K562 (cell line): ENCODE measurements around the gene MALRD1. TPM values are rescaled to one million over a fixed set of nuclear protein-coding genes. Genes with fewer than 3 reads are reported as not detected.

Experiments
- ATAC-seq: fragments of 200-7000 bp; cut with Tn5 transposase; 3 replicates; pipeline ENCODE4 v1.9.1; 2020; ENCODE audit warnings: moderate library complexity
- BruUV-seq: library from RNA; stranded (reverse); fragments of 400-500 nt; replicated peaks from 2 replicates; lab custom pipeline; 2021; lab: Mats Ljungman, UMichigan
- CTCF ChIA-PET: fragments of 300-600 bp; formaldehyde crosslinking; extraction: SDS; loops from one replicate; lab custom pipeline; 2021; ENCODE audit warnings: low intra/inter-chr PET ratio; lab: Yijun Ruan, JAX
- POLR2A ChIA-PET: fragments of 300-600, 350-650 bp; sonication (Branson Sonifier 250); formaldehyde crosslinking; extraction: SDS; loops from one replicate; lab custom pipeline; 2021; ENCODE audit warnings: antibody characterized with exemption, inconsistent platforms; lab: Yijun Ruan, JAX
- DNase-seq, 4 experiments: peaks; one replicate each; pipeline versions ENCODE4 v3.0.0 to v3.0.0-alpha.2; 2011 to 2018; ENCODE audit warnings: low spot score in 3 of 4, mixed read lengths in 3 of 4; ENCODE audit errors: extremely low read depth in 1 of 4
- FAIRE-seq: peaks from 2 replicates; lab custom pipeline; 2011; peaks lifted over from hg19 to GRCh38; lab: Jason Lieb, UNC
- H2AFZ ChIP-seq: 2 replicates; pipeline ENCODE4 v1.6.0; 2011; ENCODE audit warnings: low read depth, low read length, control low read depth, inconsistent platforms
- H3K27ac ChIP-seq: fragments of 200-600 bp; 3 replicates; pipeline ENCODE4 v1.8.0; 2011; ENCODE audit warnings: low read depth, mild to moderate bottlenecking, control low read depth, inconsistent platforms, low read length, moderate library complexity, mixed read lengths; ENCODE audit errors: extremely low read depth
- H3K27me3 ChIP-seq, 2 experiments: fragments of 300-600 bp in 1 of 2; 2 replicates in 1 of 2; 3 replicates in 1 of 2; pipeline versions ENCODE4 v1.6.0 to v1.8.0; 2011; ENCODE audit warnings: inconsistent platforms in 2 of 2, low read length in 2 of 2, mild to moderate bottlenecking in 1 of 2, mixed read lengths in 1 of 2, moderate library complexity in 1 of 2; ENCODE audit not compliant: control insufficient read depth in 2 of 2, insufficient read depth in 2 of 2
- H3K36me3 ChIP-seq: fragments of 300-600 bp; 3 replicates; pipeline ENCODE4 v1.8.0; 2011; ENCODE audit warnings: mild to moderate bottlenecking, low read length, inconsistent platforms; ENCODE audit not compliant: control insufficient read depth, insufficient read depth
- H3K4me1 ChIP-seq, 2 experiments: fragments of 200-600 bp in 1 of 2; replicated peaks in 1 of 2; 2 replicates in 1 of 2; 3 replicates in 1 of 2; pipeline versions ENCODE4 v1.5.1 to v1.8.0; 2011; ENCODE audit warnings: inconsistent platforms in 2 of 2, low read length in 2 of 2, mild to moderate bottlenecking in 1 of 2, mixed read lengths in 1 of 2, moderate library complexity in 1 of 2; ENCODE audit not compliant: control insufficient read depth in 2 of 2, insufficient read depth in 2 of 2
- H3K4me2 ChIP-seq: 2 replicates; pipeline ENCODE4 v1.6.1; 2011; ENCODE audit warnings: low read length, control low read depth, inconsistent platforms, mixed read lengths; ENCODE audit not compliant: insufficient read depth
- H3K4me3 ChIP-seq: fragments of 200-600 bp; sonication (generic), shearing (Covaris generic); 2 replicates; pipeline ENCODE4 v1.5.1; 2016; ENCODE audit warnings: control low read depth, inconsistent platforms
- H3K79me2 ChIP-seq: fragments of 200-600 bp; 3 replicates; pipeline ENCODE4 v1.8.0; 2011; ENCODE audit warnings: low read length, inconsistent platforms; ENCODE audit not compliant: control insufficient read depth, insufficient read depth
- H3K9ac ChIP-seq, 2 experiments: 2 replicates each; pipeline versions ENCODE4 v1.6.0 to v1.6.1; 2011; ENCODE audit warnings: low read depth in 2 of 2, low read length in 2 of 2, control low read depth in 1 of 2, inconsistent platforms in 1 of 2, mild to moderate bottlenecking in 1 of 2, mixed read lengths in 1 of 2; ENCODE audit not compliant: insufficient read depth in 1 of 2
- H3K9me1 ChIP-seq: one replicate; pipeline ENCODE4 v1.6.0; 2011; ENCODE audit warnings: inconsistent platforms, mild to moderate bottlenecking, low read length, moderate library complexity; ENCODE audit not compliant: control insufficient read depth, insufficient read depth
- H3K9me3 ChIP-seq: replicated peaks from 2 replicates; pipeline ENCODE4 v1.5.1; 2011; ENCODE audit warnings: low read depth, low read length, inconsistent platforms; ENCODE audit not compliant: control insufficient read depth, insufficient read depth
- H4K20me1 ChIP-seq: replicated peaks from 2 replicates; pipeline ENCODE4 v1.6.1; 2011; ENCODE audit warnings: low read length, inconsistent platforms, mixed read lengths; ENCODE audit not compliant: control insufficient read depth, insufficient read depth
- E2F3 ChIP-seq: fragments of 250-450 bp; sonication (Bioruptor Pico); IDR thresholded peaks from 2 replicates; pipeline ENCODE4 v1.4.0; 2020; ENCODE audit warnings: mild to moderate bottlenecking
- GTF2F1 ChIP-seq: IDR thresholded peaks from 2 replicates; pipeline ENCODE4 v1.6.1; 2011; ENCODE audit warnings: low read depth, low read length, improper control_type of control experiment
- GTF3C2 ChIP-seq: IDR thresholded peaks from 3 replicates; pipeline ENCODE4 v1.6.1; 2011; ENCODE audit warnings: borderline replicate concordance, mild to moderate bottlenecking, moderate library complexity; ENCODE audit not compliant: insufficient read length; ENCODE audit errors: extremely low read depth
- JUNB ChIP-seq: fragments of 450-650 bp; formaldehyde crosslinking; conservative IDR thresholded peaks from 2 replicates; pipeline ENCODE4 v1.4.0; 2020; ENCODE audit warnings: mild to moderate bottlenecking
- JUND ChIP-seq, 2 experiments: IDR thresholded peaks; 2 replicates in 1 of 2; 3 replicates in 1 of 2; pipeline ENCODE4 v1.6.1; 2011; ENCODE audit warnings: borderline replicate concordance in 2 of 2, low read depth in 2 of 2, low read length in 2 of 2, improper control_type of control experiment in 1 of 2, missing biosample characterization in 1 of 2, missing genetic modification characterization in 1 of 2, missing genetic modification reagents in 1 of 2
- ZNF121 ChIP-seq: sonication (generic); formaldehyde crosslinking; conservative IDR thresholded peaks from 2 replicates; pipeline ENCODE4 v1.8.0; 2022; ENCODE audit warnings: missing genetic modification reagents
- ZNF282 ChIP-seq: sonication (generic); formaldehyde crosslinking; IDR thresholded peaks from 2 replicates; pipeline ENCODE4 v1.8.1; 2023; ENCODE audit warnings: missing genetic modification reagents
- ZNF696 ChIP-seq: fragments of 250-450 bp; sonication (Bioruptor Pico); conservative IDR thresholded peaks from 2 replicates; pipeline ENCODE4 v1.4.0; 2020; ENCODE audit warnings: mild to moderate bottlenecking, moderate library complexity
- WGBS: fragments of 100-300 bp; shearing (Covaris generic); methylation state at CpG from one replicate; pipeline ENCODE4 v1.1.6; 2016; ENCODE audit warnings: low coverage, mixed read lengths; ENCODE audit not compliant: insufficient coverage; ENCODE audit errors: missing lambda C conversion rate; 5-methylcytosine and 5-hydroxymethylcytosine counted together
- in situ Hi-C: fragments of 300-500 bp; cut with MboI; formaldehyde crosslinking; loops from 4 replicates; pipeline ENCODE4 v1.15.0; 2018; ENCODE audit warnings: inconsistent platforms, mixed read lengths
- intact Hi-C: fragments of 100-400 bp; cut with micrococcal nuclease; formaldehyde crosslinking; loops from 2 replicates; pipeline ENCODE4 v1.14.2; 2022
- polyA plus RNA-seq, 8 experiments: library from polyadenylated mRNA; depleted of rRNA in 4 of 8; stranded (reverse) in 5 of 8; unstranded in 3 of 8; fragments of >200 nt; fragmentation: Nextera tagmentation in 2 of 8; fragmentation: Illumina TruSeq in 1 of 8; extraction: Ambion mirVana in 2 of 8; extraction: Trizol in 1 of 8; gene quantifications; 2 replicates each; pipeline versions ENCODE4 v1.2.1 to v1.2.3, GENCODE V29; 2011 to 2014; ENCODE audit warnings: inconsistent platforms in 1 of 8, missing spikeins in 1 of 8
- total RNA-seq, 7 experiments: library from RNA; depleted of rRNA in 6 of 7; stranded (reverse); fragments of >200 nt in 6 of 7; fragmentation: Illumina TruSeq in 2 of 7; extraction: Trizol in 2 of 7; gene quantifications; 2 replicates each; pipeline versions ENCODE4 v1.2.1 to v1.2.3, GENCODE V29; 2011 to 2021; ENCODE audit warnings: low replicate concordance in 1 of 7
- TF ChIP-seq, protein P1 (sequence below): fragments of 450-650 bp; formaldehyde crosslinking; IDR thresholded peaks from 2 replicates; pipeline ENCODE4 v1.4.0; 2022; ENCODE audit warnings: missing genetic modification characterization
- TF ChIP-seq, protein P2 (sequence below): sonication (generic); formaldehyde crosslinking; IDR thresholded peaks from 2 replicates; pipeline ENCODE4 v1.5.0; 2020; ENCODE audit warnings: missing genetic modification reagents

The MALRD1 gene
- total and polyA plus RNA-seq, 9 of the 15 experiments (the other 6 are each of a cell fraction or from before 2014, with no cell fraction given), result not detected

DNA sequence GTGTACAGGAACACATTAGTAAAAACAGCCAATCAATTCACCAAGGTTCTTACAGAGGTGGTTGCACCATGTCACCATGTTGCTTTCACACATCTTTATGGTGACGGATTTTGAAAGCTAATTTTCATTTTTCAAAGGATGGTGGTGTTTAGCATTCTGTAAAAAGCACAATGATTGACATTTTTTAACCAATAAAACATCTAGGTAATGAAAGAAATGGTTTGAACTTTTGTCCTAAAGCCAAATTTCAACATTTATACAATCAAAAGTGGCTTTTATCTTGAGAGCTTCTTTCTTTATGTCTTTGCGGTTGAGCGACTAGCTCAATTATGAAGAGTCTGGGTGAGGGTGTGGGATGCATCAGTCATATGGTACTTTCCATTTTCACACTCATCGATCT, 94.4 kb downstream of the MALRD1 start:
- TF ChIP-seq ZNF121 (CRISPR knock-in tag), result no peak
- no peak for TF ChIP-seq GTF2F1
- TF ChIP-seq JUNB (CRISPR knock-in tag), result no peak
- no peak for TF ChIP-seq GTF3C2
- TF ChIP-seq, protein P1, sequence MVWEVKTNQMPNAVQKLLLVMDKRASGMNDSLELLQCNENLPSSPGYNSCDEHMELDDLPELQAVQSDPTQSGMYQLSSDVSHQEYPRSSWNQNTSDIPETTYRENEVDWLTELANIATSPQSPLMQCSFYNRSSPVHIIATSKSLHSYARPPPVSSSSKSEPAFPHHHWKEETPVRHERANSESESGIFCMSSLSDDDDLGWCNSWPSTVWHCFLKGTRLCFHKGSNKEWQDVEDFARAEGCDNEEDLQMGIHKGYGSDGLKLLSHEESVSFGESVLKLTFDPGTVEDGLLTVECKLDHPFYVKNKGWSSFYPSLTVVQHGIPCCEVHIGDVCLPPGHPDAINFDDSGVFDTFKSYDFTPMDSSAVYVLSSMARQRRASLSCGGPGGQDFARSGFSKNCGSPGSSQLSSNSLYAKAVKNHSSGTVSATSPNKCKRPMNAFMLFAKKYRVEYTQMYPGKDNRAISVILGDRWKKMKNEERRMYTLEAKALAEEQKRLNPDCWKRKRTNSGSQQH (CRISPR knock-in tag), result no peak
- TF ChIP-seq, protein P2, sequence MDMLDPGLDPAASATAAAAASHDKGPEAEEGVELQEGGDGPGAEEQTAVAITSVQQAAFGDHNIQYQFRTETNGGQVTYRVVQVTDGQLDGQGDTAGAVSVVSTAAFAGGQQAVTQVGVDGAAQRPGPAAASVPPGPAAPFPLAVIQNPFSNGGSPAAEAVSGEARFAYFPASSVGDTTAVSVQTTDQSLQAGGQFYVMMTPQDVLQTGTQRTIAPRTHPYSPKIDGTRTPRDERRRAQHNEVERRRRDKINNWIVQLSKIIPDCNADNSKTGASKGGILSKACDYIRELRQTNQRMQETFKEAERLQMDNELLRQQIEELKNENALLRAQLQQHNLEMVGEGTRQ, result no peak
- TF ChIP-seq JUND (IDR thresholded peaks at IDR 0.05; ENCODE audit: borderline replicate concordance, low read depth, low read length), result no peak
- TF ChIP-seq JUND (tag; IDR thresholded peaks at IDR 0.05; ENCODE audit: borderline replicate concordance, low read depth, low read length), result no peak
- TF ChIP-seq ZNF282 (CRISPR knock-in tag), result no peak
- no peak for TF ChIP-seq ZNF696 (CRISPR knock-in tag)
- no peak for TF ChIP-seq E2F3 (CRISPR knock-in tag)

More for the DNA sequence above, 94.4 kb downstream of the MALRD1 start:
- no peaks in the 10 kb centered on the region for H3K36me3 ChIP-seq
- POLR2A ChIA-PET, result no interaction called here
- DNase-seq, result no peak
- H3K4me3 ChIP-seq, result no peak overlapping the region
- H3K9me1 ChIP-seq, result no peaks in the 10 kb centered on the region
- in situ Hi-C loops (no loop called here), intact Hi-C loops (no loop called here)
- no peak overlapping the region for H3K4me2 ChIP-seq
- BruUV-seq, result no TSS peak
- no peak overlapping the region for H3K27ac ChIP-seq
- no peak for ATAC-seq
- H3K79me2 ChIP-seq, result no peaks in the 10 kb centered on the region
- no peak for FAIRE-seq
- no peaks in the 10 kb centered on the region for H3K27me3 ChIP-seq
- 0% methylated on average over 4 of the region's 4 CpGs for WGBS
- CTCF ChIA-PET, result no interaction called here
- H4K20me1 ChIP-seq, result no peaks in the 10 kb centered on the region
- no peaks in the 10 kb centered on the region for H3K9me3 ChIP-seq
- H2AFZ ChIP-seq, result no peak overlapping the region
- no peaks in the 10 kb centered on the region for H3K4me1 ChIP-seq
- H3K9ac ChIP-seq, result no peak overlapping the region
